Measurements from ENCODE around the gene VASP. TPM values are rescaled to one million over a fixed set of nuclear protein-coding genes. Genes with fewer than 3 reads are reported as not detected.

The VASP gene
- total RNA-seq, 1 donor, result 71.3 TPM

- H3K36me3 ChIP-seq (ENCODE audit: insufficient read depth, low read length), result peaks cover 4% of the 10 kb centered on the region
- H3K79me2 ChIP-seq (ENCODE audit: insufficient read depth, low read length), result peaks cover 26% of the 10 kb centered on the region
- H4K20me1 ChIP-seq (ENCODE audit: insufficient read depth, low read length), result no peaks in the 10 kb centered on the region
- no peaks in the 10 kb centered on the region for H3K9me3 ChIP-seq (ENCODE audit: low read depth, low read length)
- H3K4me2 ChIP-seq (ENCODE audit: insufficient read depth, low read length), result no peak overlapping the region
- H3K4me3 ChIP-seq (ENCODE audit: insufficient read depth, low read length), result no peak overlapping the region
- DNase-seq (ENCODE audit: insufficient read length, low spot score, missing footprints), result no peak
- H3K4me1 ChIP-seq (ENCODE audit: insufficient read depth, low read length), result peaks cover 13% of the 10 kb centered on the region
- no peak overlapping the region for H3K27ac ChIP-seq (ENCODE audit: low read depth, low read length)
- H3K27me3 ChIP-seq (ENCODE audit: insufficient read depth, low read length), result no peaks in the 10 kb centered on the region
- no peak overlapping the region for H2AFZ ChIP-seq (ENCODE audit: low read length)
- no peak for TF ChIP-seq CTCF (IDR thresholded peaks at IDR 0.05; ENCODE audit: extremely low read depth, low read depth, low read length)
Observed at GRCh38 chr19:45476304-45476703, 31.0 kb upstream of the VASP start.

GRCh38 chr19:45477186-45477585 is 30.1 kb upstream of the VASP start:
- Histone ChIP-seq H3K4me3 (ENCODE audit: insufficient read depth, low read length) (no peak overlapping the region), H4K20me1 (ENCODE audit: insufficient read depth, low read length) (no peaks in the 10 kb centered on the region), H3K4me1 (ENCODE audit: insufficient read depth, low read length) (peaks cover 8% of the 10 kb centered on the region), H3K27me3 (ENCODE audit: insufficient read depth, low read length) (no peaks in the 10 kb centered on the region), H3K9me3 (ENCODE audit: low read depth, low read length) (no peaks in the 10 kb centered on the region), H3K27ac (ENCODE audit: low read depth, low read length) (peak overlapping the region; percentile 98), H3K36me3 (ENCODE audit: insufficient read depth, low read length) (no peaks in the 10 kb centered on the region), H3K79me2 (ENCODE audit: insufficient read depth, low read length) (peaks cover 23% of the 10 kb centered on the region), H3K4me2 (ENCODE audit: insufficient read depth, low read length) (peak overlapping the region; percentile 87), H2AFZ (ENCODE audit: low read length) (no peak overlapping the region)
- TF ChIP-seq CTCF (IDR thresholded peaks at IDR 0.05; ENCODE audit: extremely low read depth, low read depth, low read length), result no peak
- peak; percentile 62 for DNase-seq (ENCODE audit: insufficient read length, low spot score, missing footprints)

DNA sequence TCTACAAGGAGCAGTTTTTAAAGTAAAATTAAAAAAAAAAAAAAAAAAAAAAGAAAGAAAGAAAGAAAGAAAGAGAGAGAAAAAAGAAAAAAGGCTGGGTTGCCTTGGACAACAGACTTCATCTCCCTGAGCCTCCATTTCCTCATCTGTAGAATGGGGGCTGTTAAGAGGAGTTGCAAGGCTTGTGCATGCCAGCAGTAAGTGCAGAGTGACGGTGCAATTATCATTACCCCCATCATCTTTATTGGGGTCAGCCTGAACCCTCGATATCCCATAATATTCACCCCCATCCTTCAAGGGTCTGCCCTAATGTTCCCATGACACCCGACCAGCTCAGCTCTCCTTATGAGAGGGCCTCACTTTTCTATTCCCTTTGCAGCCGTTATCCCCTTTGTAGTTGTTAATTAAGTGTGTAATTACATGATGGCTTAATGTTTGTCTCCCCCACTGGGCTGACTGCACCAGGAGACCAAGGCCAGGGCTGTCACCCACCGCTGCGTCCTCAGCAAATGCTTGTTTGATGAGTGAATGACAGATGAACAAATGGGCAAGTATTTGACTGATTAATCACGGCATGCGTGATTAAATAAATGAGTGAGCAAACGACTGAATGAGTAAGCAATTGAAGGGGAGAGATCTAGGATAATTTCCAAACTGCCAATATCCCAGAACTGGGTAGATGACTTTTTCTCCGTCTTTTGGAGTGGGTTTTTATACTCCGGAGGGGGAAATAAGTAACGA is 29.4 kb upstream of the VASP start:
- Histone ChIP-seq H4K20me1 (ENCODE audit: insufficient read depth, low read length) (no peaks in the 10 kb centered on the region), H3K79me2 (ENCODE audit: insufficient read depth, low read length) (peaks cover 21% of the 10 kb centered on the region), H3K9me3 (ENCODE audit: low read depth, low read length) (no peaks in the 10 kb centered on the region), H3K4me1 (ENCODE audit: insufficient read depth, low read length) (peaks cover 6% of the 10 kb centered on the region), H3K27me3 (ENCODE audit: insufficient read depth, low read length) (no peaks in the 10 kb centered on the region), H3K27ac (ENCODE audit: low read depth, low read length) (peak overlapping the region; percentile 98), H3K4me3 (ENCODE audit: insufficient read depth, low read length) (peak overlapping the region; percentile 71), H3K4me2 (ENCODE audit: insufficient read depth, low read length) (peak overlapping the region; percentile 87), H2AFZ (ENCODE audit: low read length) (no peak overlapping the region), H3K36me3 (ENCODE audit: insufficient read depth, low read length) (no peaks in the 10 kb centered on the region)
- peak; percentile 48 for DNase-seq (ENCODE audit: insufficient read length, low spot score, missing footprints)
- TF ChIP-seq CTCF (IDR thresholded peaks at IDR 0.05; ENCODE audit: extremely low read depth, low read depth, low read length), result no peak

- DNase-seq (ENCODE audit: insufficient read length, low spot score, missing footprints), result peak; percentile 95
- peak overlapping the region; percentile 71 for H3K4me3 ChIP-seq (ENCODE audit: insufficient read depth, low read length)
Observed at GRCh38 chr19:45478454-45479238, 28.6 kb upstream of the VASP start.

More at GRCh38 chr19:45478454-45479238, 28.6 kb upstream of the VASP start:
- no peaks in the 10 kb centered on the region for H3K36me3 ChIP-seq (ENCODE audit: insufficient read depth, low read length)
- H2AFZ ChIP-seq (ENCODE audit: low read length), result peak overlapping the region; percentile 13
- peaks cover 15% of the 10 kb centered on the region for H3K79me2 ChIP-seq (ENCODE audit: insufficient read depth, low read length)
- H3K4me1 ChIP-seq (ENCODE audit: insufficient read depth, low read length), result peaks cover 6% of the 10 kb centered on the region
- peak; percentile 98 for TF ChIP-seq CTCF (IDR thresholded peaks at IDR 0.05; ENCODE audit: extremely low read depth, low read depth, low read length)
- no peaks in the 10 kb centered on the region for H3K9me3 ChIP-seq (ENCODE audit: low read depth, low read length)
- H3K4me2 ChIP-seq (ENCODE audit: insufficient read depth, low read length), result peak overlapping the region; percentile 87
- H3K27ac ChIP-seq (ENCODE audit: low read depth, low read length), result peak overlapping the region; percentile 98
- H3K27me3 ChIP-seq (ENCODE audit: insufficient read depth, low read length), result no peaks in the 10 kb centered on the region
- no peaks in the 10 kb centered on the region for H4K20me1 ChIP-seq (ENCODE audit: insufficient read depth, low read length)
